Adipocyte (in vitro differentiated cells): ENCODE measurements around the gene TBC1D25.

Source experiments
- DNase-seq: peaks from one replicate; pipeline ENCODE4 v3.0.0-alpha.2; 2015; ENCODE audit warnings: low read depth
- H3K27me3 ChIP-seq: replicated peaks from 2 replicates; pipeline ENCODE4 v1.7.0; 2013; ENCODE audit warnings: mild to moderate bottlenecking, low read length, moderate library complexity; ENCODE audit not compliant: control insufficient read depth, insufficient read depth
- H3K36me3 ChIP-seq: 2 replicates; pipeline ENCODE4 v1.7.0; 2013; ENCODE audit warnings: low read length, mild to moderate bottlenecking, moderate library complexity; ENCODE audit not compliant: control insufficient read depth, insufficient read depth, severe bottlenecking
- H3K4me1 ChIP-seq: 2 replicates; pipeline ENCODE4 v1.7.0; 2013; ENCODE audit warnings: mild to moderate bottlenecking, low read length, moderate library complexity; ENCODE audit not compliant: control insufficient read depth, insufficient read depth
- H3K4me3 ChIP-seq: 2 replicates; pipeline ENCODE4 v1.7.0; 2013; ENCODE audit warnings: mild to moderate bottlenecking, low read length, moderate library complexity
- H3K9ac ChIP-seq: 2 replicates; pipeline ENCODE4 v1.7.0; 2013; ENCODE audit warnings: mild to moderate bottlenecking, low read length, moderate library complexity
- H3K9me3 ChIP-seq: 2 replicates; pipeline ENCODE4 v1.7.0; 2013; ENCODE audit warnings: mild to moderate bottlenecking, low read length, moderate library complexity; ENCODE audit not compliant: control insufficient read depth

Gene TBC1D25

GRCh38 chrX:48569958-48570357 is 30.4 kb downstream of the TBC1D25 start:
- DNase-seq, result no peak
- no peaks in the 10 kb centered on the region for H3K27me3 ChIP-seq
- H3K36me3 ChIP-seq, result no peaks in the 10 kb centered on the region
- H3K9ac ChIP-seq, result no peak overlapping the region
- H3K9me3 ChIP-seq, result no peaks in the 10 kb centered on the region
- no peaks in the 10 kb centered on the region for H3K4me1 ChIP-seq
- no peak overlapping the region for H3K4me3 ChIP-seq

GRCh38 chrX:48573690-48574269 is 34.3 kb downstream of the TBC1D25 start:
- peak overlapping the region; percentile 100 for H3K9ac ChIP-seq
- peaks cover 16% of the 10 kb centered on the region for H3K4me1 ChIP-seq
- no peaks in the 10 kb centered on the region for H3K27me3 ChIP-seq
- H3K4me3 ChIP-seq, result peak overlapping the region; percentile 89
- H3K36me3 ChIP-seq, result peaks cover 36% of the 10 kb centered on the region
- no peak for DNase-seq
- no peaks in the 10 kb centered on the region for H3K9me3 ChIP-seq

GRCh38 chrX:48574270-48575266 is 35.1 kb downstream of the TBC1D25 start, which contains the start of gene RBM3:
Gene RBM3 (plus strand): TSS chrX:48574484. CDS start chrX:48575181, 697 bp downstream.
- H3K36me3 ChIP-seq, result peaks cover 43% of the 10 kb centered on the region
- peak; percentile 93 for DNase-seq
- H3K9ac ChIP-seq, result peak within 1 kb of the TSS; percentile 100
- no peaks in the 10 kb centered on the region for H3K9me3 ChIP-seq
- H3K4me3 ChIP-seq, result peak within 1 kb of the TSS; percentile 89
- H3K4me1 ChIP-seq, result peaks cover 16% of the 10 kb centered on the region
- H3K27me3 ChIP-seq, result no peaks in the 10 kb centered on the region

- peak overlapping the region; percentile 89 for H3K4me3 ChIP-seq
- H3K4me1 ChIP-seq, result peaks cover 16% of the 10 kb centered on the region
- H3K27me3 ChIP-seq, result no peaks in the 10 kb centered on the region
- DNase-seq, result no peak
- H3K9me3 ChIP-seq, result no peaks in the 10 kb centered on the region
- H3K9ac ChIP-seq, result peak overlapping the region; percentile 100
- H3K36me3 ChIP-seq, result peaks cover 43% of the 10 kb centered on the region
These were observed 36.1 kb downstream of the TBC1D25 start for GRCh38 chrX:48575642-48576041.

GRCh38 chrX:48576108-48576507 is 36.6 kb downstream of the TBC1D25 start:
- H3K36me3 ChIP-seq, result peaks cover 43% of the 10 kb centered on the region
- H3K27me3 ChIP-seq, result no peaks in the 10 kb centered on the region
- no peak for DNase-seq
- peak overlapping the region; percentile 89 for H3K4me3 ChIP-seq
- peaks cover 16% of the 10 kb centered on the region for H3K4me1 ChIP-seq
- H3K9ac ChIP-seq, result peak overlapping the region; percentile 100
- no peaks in the 10 kb centered on the region for H3K9me3 ChIP-seq

GRCh38 chrX:48578661-48579128 is 39.2 kb downstream of the TBC1D25 start:
- Histone ChIP-seq H3K36me3 (peaks cover 43% of the 10 kb centered on the region), H3K4me3 (no peak overlapping the region), H3K9me3 (no peaks in the 10 kb centered on the region), H3K9ac (no peak overlapping the region), H3K4me1 (peaks cover 23% of the 10 kb centered on the region), H3K27me3 (no peaks in the 10 kb centered on the region)
- DNase-seq, result no peak

GRCh38 chrX:48579259-48579658 is 39.7 kb downstream of the TBC1D25 start:
- peaks cover 43% of the 10 kb centered on the region for H3K36me3 ChIP-seq
- no peak overlapping the region for H3K4me3 ChIP-seq
- H3K4me1 ChIP-seq, result peaks cover 23% of the 10 kb centered on the region
- no peaks in the 10 kb centered on the region for H3K9me3 ChIP-seq
- no peaks in the 10 kb centered on the region for H3K27me3 ChIP-seq
- H3K9ac ChIP-seq, result no peak overlapping the region
- no peak for DNase-seq

- H3K36me3 ChIP-seq, result peaks cover 36% of the 10 kb centered on the region
- H3K9ac ChIP-seq, result no peak overlapping the region
- peaks cover 4% of the 10 kb centered on the region for H3K9me3 ChIP-seq
- H3K4me3 ChIP-seq, result no peak overlapping the region
- no peaks in the 10 kb centered on the region for H3K27me3 ChIP-seq
- peaks cover 23% of the 10 kb centered on the region for H3K4me1 ChIP-seq
- no peak for DNase-seq
These were observed 41.1 kb downstream of the TBC1D25 start for GRCh38 chrX:48580662-48581061.

- no peaks in the 10 kb centered on the region for H3K36me3 ChIP-seq
- peaks cover 3% of the 10 kb centered on the region for H3K27me3 ChIP-seq
- DNase-seq, result no peak
- H3K9me3 ChIP-seq, result peaks cover 4% of the 10 kb centered on the region
- H3K4me1 ChIP-seq, result peaks cover 7% of the 10 kb centered on the region
- H3K4me3 ChIP-seq, result no peak overlapping the region
- H3K9ac ChIP-seq, result no peak overlapping the region
These were observed 45.2 kb downstream of the TBC1D25 start for GRCh38 chrX:48584698-48585097.

- no peak for DNase-seq
- H3K9me3 ChIP-seq, result peaks cover 2% of the 10 kb centered on the region
- peaks cover 3% of the 10 kb centered on the region for H3K27me3 ChIP-seq
- H3K4me3 ChIP-seq, result no peak overlapping the region
- no peak overlapping the region for H3K9ac ChIP-seq
- H3K4me1 ChIP-seq, result peaks cover 8% of the 10 kb centered on the region
- no peaks in the 10 kb centered on the region for H3K36me3 ChIP-seq
These were observed 50.1 kb downstream of the TBC1D25 start for GRCh38 chrX:48589482-48590162.
